HepG2 (cell line): ENCODE results near the gene AQP6. TPM values are rescaled to one million over a fixed set of nuclear protein-coding genes. Genes with fewer than 3 reads are reported as not detected.

Experiments used
- CEBPB ChIP-seq: IDR thresholded peaks from 2 replicates; pipeline ENCODE4 v1.6.1; 2011; ENCODE audit warnings: low read depth, low read length, improper control_type of control experiment, borderline replicate concordance
- CHD2 ChIP-seq: IDR thresholded peaks from 2 replicates; pipeline ENCODE4 v1.6.1; 2011; ENCODE audit warnings: low read depth, low read length, improper control_type of control experiment
- PCBP1 ChIP-seq: fragments of 200-400 bp; formaldehyde crosslinking; IDR thresholded peaks from 2 replicates; pipeline ENCODE4 v1.6.1; 2017; ENCODE audit warnings: mild to moderate bottlenecking, low read depth, low read length, borderline replicate concordance
- TAF15 ChIP-seq: fragments of 200-400 bp; formaldehyde crosslinking; IDR thresholded peaks from one replicate; pipeline ENCODE4 v1.6.1; 2018; ENCODE audit warnings: mild to moderate bottlenecking, low read depth, low read length; ENCODE audit not compliant: poor library complexity, severe bottlenecking
- TARDBP ChIP-seq: sonication (generic); formaldehyde crosslinking; IDR thresholded peaks from 2 replicates; pipeline ENCODE4 v1.8.0; 2022; ENCODE audit warnings: mild to moderate bottlenecking, missing genetic modification reagents
- TOE1 ChIP-seq: sonication (generic); formaldehyde crosslinking; IDR thresholded peaks from 2 replicates; pipeline ENCODE4 v1.4.0; 2020; ENCODE audit warnings: mild to moderate bottlenecking, missing genetic modification reagents
- ZNF430 ChIP-seq: sonication (generic); formaldehyde crosslinking; IDR thresholded peaks from 2 replicates; pipeline ENCODE4 v1.9.0; 2021; ENCODE audit warnings: mild to moderate bottlenecking, missing genetic modification reagents
- polyA plus RNA-seq, 8 experiments: library from polyadenylated mRNA; depleted of rRNA in 3 of 8; stranded (reverse) in 7 of 8; unstranded in 1 of 8; fragments of >200 nt; fragmentation: Illumina TruSeq in 4 of 8; extraction: Trizol in 4 of 8; gene quantifications; 2 replicates each; pipeline versions ENCODE4 v1.2.1 to v1.2.3, GENCODE V29; 2011 to 2016; ENCODE audit warnings: low read depth in 4 of 8, missing spikeins in 1 of 8, mixed read lengths in 1 of 8; ENCODE audit not compliant: insufficient read depth in 1 of 8
- total RNA-seq, 5 experiments: library from RNA; depleted of rRNA; stranded (reverse); fragments of >200 nt; fragmentation: Illumina TruSeq; extraction: Trizol; gene quantifications; 2 replicates each; pipeline ENCODE4 v1.2.3, GENCODE V29; 2016; ENCODE audit warnings: low read depth in 1 of 5
- TF ChIP-seq, protein P1 (sequence below): sonication (generic); formaldehyde crosslinking; IDR thresholded peaks from 2 replicates; pipeline ENCODE4 v1.4.0; 2020; ENCODE audit warnings: low read depth, mild to moderate bottlenecking, missing genetic modification reagents
- TF ChIP-seq, protein P2 (sequence below): sonication (generic); formaldehyde crosslinking; IDR thresholded peaks from 2 replicates; pipeline ENCODE4 v1.5.0; 2020; ENCODE audit warnings: mild to moderate bottlenecking, missing genetic modification reagents, borderline replicate concordance
- TF ChIP-seq, protein P3 (sequence below): sonication (generic); formaldehyde crosslinking; IDR thresholded peaks from 2 replicates; pipeline ENCODE4 v1.5.0; 2020; ENCODE audit warnings: mild to moderate bottlenecking, missing genetic modification reagents
- TF ChIP-seq, protein P4 (sequence below): sonication (generic); formaldehyde crosslinking; IDR thresholded peaks from 2 replicates; pipeline ENCODE4 v1.4.0; 2020; ENCODE audit warnings: missing genetic modification reagents
- TF ChIP-seq, protein P5 (sequence below): sonication (generic); formaldehyde crosslinking; IDR thresholded peaks from 2 replicates; pipeline ENCODE4 v1.5.0; 2020; ENCODE audit warnings: missing genetic modification reagents, mild to moderate bottlenecking, borderline replicate concordance

Gene AQP6
- total and polyA plus RNA-seq, 2 of the 13 experiments (the other 11 are each of a cell fraction or from before 2014, with no cell fraction given) = 0.32 to 1.3 TPM

DNA sequence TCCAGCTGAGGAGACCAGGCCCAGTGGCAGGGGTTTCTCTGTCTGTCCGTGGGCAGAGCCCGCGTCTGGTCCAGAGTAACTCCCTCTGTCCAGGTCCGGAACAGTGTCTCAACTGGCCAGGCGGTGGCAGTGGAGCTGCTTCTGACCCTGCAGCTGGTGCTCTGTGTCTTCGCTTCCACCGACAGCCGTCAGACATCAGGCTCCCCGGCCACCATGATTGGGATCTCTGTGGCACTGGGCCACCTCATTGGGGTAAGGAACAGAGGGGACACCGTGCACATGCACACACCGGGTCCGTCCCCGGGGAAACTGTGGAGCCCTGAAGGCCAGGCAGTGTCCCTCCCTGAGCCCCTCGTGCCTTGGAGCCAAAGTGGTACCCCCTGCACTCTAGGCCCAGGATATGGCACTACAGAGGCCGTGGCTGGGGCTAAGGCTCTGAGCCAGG, 1.5 kb downstream of the AQP6 start (continued):
- TF ChIP-seq PCBP1 = 0 out of 2 replicates have a peak, but pooled peaks have one; percentile 31
- no peak for TF ChIP-seq TARDBP (CRISPR knock-in tag)
- TF ChIP-seq CHD2 = no peak
- TF ChIP-seq, protein P1, sequence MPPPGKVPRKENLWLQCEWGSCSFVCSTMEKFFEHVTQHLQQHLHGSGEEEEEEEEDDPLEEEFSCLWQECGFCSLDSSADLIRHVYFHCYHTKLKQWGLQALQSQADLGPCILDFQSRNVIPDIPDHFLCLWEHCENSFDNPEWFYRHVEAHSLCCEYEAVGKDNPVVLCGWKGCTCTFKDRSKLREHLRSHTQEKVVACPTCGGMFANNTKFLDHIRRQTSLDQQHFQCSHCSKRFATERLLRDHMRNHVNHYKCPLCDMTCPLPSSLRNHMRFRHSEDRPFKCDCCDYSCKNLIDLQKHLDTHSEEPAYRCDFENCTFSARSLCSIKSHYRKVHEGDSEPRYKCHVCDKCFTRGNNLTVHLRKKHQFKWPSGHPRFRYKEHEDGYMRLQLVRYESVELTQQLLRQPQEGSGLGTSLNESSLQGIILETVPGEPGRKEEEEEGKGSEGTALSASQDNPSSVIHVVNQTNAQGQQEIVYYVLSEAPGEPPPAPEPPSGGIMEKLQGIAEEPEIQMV = peak; percentile 69; the same call in 1 of the 2 replicates
- no peak for TF ChIP-seq ZNF430 (CRISPR knock-in tag)
- TF ChIP-seq, protein P2, sequence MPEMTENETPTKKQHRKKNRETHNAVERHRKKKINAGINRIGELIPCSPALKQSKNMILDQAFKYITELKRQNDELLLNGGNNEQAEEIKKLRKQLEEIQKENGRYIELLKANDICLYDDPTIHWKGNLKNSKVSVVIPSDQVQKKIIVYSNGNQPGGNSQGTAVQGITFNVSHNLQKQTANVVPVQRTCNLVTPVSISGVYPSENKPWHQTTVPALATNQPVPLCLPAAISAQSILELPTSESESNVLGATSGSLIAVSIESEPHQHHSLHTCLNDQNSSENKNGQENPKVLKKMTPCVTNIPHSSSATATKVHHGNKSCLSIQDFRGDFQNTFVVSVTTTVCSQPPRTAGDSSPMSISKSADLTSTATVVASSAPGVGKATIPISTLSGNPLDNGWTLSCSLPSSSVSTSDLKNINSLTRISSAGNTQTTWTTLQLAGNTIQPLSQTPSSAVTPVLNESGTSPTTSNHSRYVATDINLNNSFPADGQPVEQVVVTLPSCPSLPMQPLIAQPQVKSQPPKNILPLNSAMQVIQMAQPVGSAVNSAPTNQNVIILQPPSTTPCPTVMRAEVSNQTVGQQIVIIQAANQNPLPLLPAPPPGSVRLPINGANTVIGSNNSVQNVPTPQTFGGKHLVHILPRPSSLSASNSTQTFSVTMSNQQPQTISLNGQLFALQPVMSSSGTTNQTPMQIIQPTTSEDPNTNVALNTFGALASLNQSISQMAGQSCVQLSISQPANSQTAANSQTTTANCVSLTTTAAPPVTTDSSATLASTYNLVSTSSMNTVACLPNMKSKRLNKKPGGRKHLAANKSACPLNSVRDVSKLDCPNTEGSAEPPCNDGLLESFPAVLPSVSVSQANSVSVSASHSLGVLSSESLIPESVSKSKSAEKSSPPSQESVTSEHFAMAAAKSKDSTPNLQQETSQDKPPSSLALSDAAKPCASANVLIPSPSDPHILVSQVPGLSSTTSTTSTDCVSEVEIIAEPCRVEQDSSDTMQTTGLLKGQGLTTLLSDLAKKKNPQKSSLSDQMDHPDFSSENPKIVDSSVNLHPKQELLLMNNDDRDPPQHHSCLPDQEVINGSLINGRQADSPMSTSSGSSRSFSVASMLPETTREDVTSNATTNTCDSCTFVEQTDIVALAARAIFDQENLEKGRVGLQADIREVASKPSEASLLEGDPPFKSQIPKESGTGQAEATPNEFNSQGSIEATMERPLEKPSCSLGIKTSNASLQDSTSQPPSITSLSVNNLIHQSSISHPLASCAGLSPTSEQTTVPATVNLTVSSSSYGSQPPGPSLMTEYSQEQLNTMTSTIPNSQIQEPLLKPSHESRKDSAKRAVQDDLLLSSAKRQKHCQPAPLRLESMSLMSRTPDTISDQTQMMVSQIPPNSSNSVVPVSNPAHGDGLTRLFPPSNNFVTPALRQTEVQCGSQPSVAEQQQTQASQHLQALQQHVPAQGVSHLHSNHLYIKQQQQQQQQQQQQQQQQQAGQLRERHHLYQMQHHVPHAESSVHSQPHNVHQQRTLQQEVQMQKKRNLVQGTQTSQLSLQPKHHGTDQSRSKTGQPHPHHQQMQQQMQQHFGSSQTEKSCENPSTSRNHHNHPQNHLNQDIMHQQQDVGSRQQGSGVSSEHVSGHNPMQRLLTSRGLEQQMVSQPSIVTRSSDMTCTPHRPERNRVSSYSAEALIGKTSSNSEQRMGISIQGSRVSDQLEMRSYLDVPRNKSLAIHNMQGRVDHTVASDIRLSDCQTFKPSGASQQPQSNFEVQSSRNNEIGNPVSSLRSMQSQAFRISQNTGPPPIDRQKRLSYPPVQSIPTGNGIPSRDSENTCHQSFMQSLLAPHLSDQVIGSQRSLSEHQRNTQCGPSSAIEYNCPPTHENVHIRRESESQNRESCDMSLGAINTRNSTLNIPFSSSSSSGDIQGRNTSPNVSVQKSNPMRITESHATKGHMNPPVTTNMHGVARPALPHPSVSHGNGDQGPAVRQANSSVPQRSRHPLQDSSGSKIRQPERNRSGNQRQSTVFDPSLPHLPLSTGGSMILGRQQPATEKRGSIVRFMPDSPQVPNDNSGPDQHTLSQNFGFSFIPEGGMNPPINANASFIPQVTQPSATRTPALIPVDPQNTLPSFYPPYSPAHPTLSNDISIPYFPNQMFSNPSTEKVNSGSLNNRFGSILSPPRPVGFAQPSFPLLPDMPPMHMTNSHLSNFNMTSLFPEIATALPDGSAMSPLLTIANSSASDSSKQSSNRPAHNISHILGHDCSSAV (CRISPR knock-in tag) = no peak
- TF ChIP-seq, protein P3, sequence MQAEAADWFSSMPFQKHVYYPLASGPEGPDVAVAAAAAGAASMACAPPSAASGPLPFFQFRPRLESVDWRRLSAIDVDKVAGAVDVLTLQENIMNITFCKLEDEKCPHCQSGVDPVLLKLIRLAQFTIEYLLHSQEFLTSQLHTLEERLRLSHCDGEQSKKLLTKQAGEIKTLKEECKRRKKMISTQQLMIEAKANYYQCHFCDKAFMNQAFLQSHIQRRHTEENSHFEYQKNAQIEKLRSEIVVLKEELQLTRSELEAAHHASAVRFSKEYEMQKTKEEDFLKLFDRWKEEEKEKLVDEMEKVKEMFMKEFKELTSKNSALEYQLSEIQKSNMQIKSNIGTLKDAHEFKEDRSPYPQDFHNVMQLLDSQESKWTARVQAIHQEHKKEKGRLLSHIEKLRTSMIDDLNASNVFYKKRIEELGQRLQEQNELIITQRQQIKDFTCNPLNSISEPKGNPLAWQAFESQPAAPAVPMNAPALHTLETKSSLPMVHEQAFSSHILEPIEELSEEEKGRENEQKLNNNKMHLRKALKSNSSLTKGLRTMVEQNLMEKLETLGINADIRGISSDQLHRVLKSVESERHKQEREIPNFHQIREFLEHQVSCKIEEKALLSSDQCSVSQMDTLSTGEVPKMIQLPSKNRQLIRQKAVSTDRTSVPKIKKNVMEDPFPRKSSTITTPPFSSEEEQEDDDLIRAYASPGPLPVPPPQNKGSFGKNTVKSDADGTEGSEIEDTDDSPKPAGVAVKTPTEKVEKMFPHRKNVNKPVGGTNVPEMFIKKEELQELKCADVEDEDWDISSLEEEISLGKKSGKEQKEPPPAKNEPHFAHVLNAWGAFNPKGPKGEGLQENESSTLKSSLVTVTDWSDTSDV (CRISPR knock-in tag) = no peak
- no peak for TF ChIP-seq TOE1 (CRISPR knock-in tag)
- no peak for TF ChIP-seq TAF15
- TF ChIP-seq, protein P4, sequence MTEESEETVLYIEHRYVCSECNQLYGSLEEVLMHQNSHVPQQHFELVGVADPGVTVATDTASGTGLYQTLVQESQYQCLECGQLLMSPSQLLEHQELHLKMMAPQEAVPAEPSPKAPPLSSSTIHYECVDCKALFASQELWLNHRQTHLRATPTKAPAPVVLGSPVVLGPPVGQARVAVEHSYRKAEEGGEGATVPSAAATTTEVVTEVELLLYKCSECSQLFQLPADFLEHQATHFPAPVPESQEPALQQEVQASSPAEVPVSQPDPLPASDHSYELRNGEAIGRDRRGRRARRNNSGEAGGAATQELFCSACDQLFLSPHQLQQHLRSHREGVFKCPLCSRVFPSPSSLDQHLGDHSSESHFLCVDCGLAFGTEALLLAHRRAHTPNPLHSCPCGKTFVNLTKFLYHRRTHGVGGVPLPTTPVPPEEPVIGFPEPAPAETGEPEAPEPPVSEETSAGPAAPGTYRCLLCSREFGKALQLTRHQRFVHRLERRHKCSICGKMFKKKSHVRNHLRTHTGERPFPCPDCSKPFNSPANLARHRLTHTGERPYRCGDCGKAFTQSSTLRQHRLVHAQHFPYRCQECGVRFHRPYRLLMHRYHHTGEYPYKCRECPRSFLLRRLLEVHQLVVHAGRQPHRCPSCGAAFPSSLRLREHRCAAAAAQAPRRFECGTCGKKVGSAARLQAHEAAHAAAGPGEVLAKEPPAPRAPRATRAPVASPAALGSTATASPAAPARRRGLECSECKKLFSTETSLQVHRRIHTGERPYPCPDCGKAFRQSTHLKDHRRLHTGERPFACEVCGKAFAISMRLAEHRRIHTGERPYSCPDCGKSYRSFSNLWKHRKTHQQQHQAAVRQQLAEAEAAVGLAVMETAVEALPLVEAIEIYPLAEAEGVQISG (CRISPR knock-in tag) = peak; percentile 49
- TF ChIP-seq CEBPB = no peak
- TF ChIP-seq, protein P5, sequence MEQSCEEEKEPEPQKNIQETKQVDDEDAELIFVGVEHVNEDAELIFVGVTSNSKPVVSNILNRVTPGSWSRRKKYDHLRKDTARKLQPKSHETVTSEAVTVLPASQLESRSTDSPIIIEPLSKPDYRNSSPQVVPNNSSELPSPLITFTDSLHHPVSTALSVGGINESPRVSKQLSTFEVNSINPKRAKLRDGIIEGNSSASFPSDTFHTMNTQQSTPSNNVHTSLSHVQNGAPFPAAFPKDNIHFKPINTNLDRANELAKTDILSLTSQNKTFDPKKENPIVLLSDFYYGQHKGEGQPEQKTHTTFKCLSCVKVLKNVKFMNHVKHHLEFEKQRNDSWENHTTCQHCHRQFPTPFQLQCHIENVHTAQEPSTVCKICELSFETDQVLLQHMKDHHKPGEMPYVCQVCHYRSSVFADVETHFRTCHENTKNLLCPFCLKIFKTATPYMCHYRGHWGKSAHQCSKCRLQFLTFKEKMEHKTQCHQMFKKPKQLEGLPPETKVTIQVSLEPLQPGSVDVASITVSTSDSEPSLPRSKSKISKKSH (CRISPR knock-in tag) = no peak
